Fibroblast of the aortic adventitia (primary cell): ENCODE results near the gene SYNE1. TPM values are rescaled to one million over a fixed set of nuclear protein-coding genes. Genes with fewer than 3 reads are reported as not detected.

Source experiments
- DNase-seq: peaks from one replicate; pipeline ENCODE4 v3.0.0-alpha.2; 2010; ENCODE audit warnings: low read depth
- H3K4me3 ChIP-seq: 2 replicates; pipeline ENCODE4 v1.5.1; 2011; ENCODE audit warnings: low read depth, mild to moderate bottlenecking, control low read depth, low read length, moderate library complexity
- CTCF ChIP-seq: IDR thresholded peaks from 2 replicates; pipeline ENCODE4 v1.5.1; 2011; ENCODE audit warnings: mild to moderate bottlenecking, low read length, control low read depth, inconsistent platforms; ENCODE audit not compliant: insufficient read depth
- total RNA-seq: library from RNA; depleted of rRNA; stranded (reverse); fragments of >200 nt; gene quantifications from 2 replicates; pipeline ENCODE4 v1.2.3, GENCODE V29; 2012; ENCODE audit warnings: low replicate concordance

Gene SYNE1
- total RNA-seq, 1 donor = 193 TPM

GRCh38 chr6:152173957-152174356 lies 463.2 kb downstream of the SYNE1 start:
- DNase-seq = no peak
- H3K4me3 ChIP-seq = no peak overlapping the region
- TF ChIP-seq CTCF = no peak

- H3K4me3 ChIP-seq = no peak overlapping the region
- TF ChIP-seq CTCF = no peak
- no peak for DNase-seq
Measured at GRCh38 chr6:152173321-152173720, 463.8 kb downstream of the SYNE1 start.

GRCh38 chr6:152170702-152171667 lies 466.2 kb downstream of the SYNE1 start:
- no peak overlapping the region for H3K4me3 ChIP-seq
- no peak for TF ChIP-seq CTCF
- DNase-seq = peak; percentile 77

GRCh38 chr6:152170313-152170701 lies 466.9 kb downstream of the SYNE1 start:
- H3K4me3 ChIP-seq = no peak overlapping the region
- TF ChIP-seq CTCF = no peak
- DNase-seq = no peak

GRCh38 chr6:152167641-152168603 lies 469.2 kb downstream of the SYNE1 start:
- no peak for TF ChIP-seq CTCF
- H3K4me3 ChIP-seq = no peak overlapping the region
- DNase-seq = no peak

- DNase-seq = no peak
- H3K4me3 ChIP-seq = no peak overlapping the region
Measured at GRCh38 chr6:152166897-152167296, 470.3 kb downstream of the SYNE1 start.

More at GRCh38 chr6:152166897-152167296, 470.3 kb downstream of the SYNE1 start:
- TF ChIP-seq CTCF = no peak
